ENCODE data around the gene ARID5A. TPM values are rescaled to one million over a fixed set of nuclear protein-coding genes. Genes with fewer than 3 reads are reported as not detected.

The ARID5A gene
- total and polyA plus RNA-seq, 9 of the 15 experiments (the other 6 are each of a cell fraction or from before 2014, with no cell fraction given) = 0.14 to 12.5 (median 3.0) TPM

DNA sequence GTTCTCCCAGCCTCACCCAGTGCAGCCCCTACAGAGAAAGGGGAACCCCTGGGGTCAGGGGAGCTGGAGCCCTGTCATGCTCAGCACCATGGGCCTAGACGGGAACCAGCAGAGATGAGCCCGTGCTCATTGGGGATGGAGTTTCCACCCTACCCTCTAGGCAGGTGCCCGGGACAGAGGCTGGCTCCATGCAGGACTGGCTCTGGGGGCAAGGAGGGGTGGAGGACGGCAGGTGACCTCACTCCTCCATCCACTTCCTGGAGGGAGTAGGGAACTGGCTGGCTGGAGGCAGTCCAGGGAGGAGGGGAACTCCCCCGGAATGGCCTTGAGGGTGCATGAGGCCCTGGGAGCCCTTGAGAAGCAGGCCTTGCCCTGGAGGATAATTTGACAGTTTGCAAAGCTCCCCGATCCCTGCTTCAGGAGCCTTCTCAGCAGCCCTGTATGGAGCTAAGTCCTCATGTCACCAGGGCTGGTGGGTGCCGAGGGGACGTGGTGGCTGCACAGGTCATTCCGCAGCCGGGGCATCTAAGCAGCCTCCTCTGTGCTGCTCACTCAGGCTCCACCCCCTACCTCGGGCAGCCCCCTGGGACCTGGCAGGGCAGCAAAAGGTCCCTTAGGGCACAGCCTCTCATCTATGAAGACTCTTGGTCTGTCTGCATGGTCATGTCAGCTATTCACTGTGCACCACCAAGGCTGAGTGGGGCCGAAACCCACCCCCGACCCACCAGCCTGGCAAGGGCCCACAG, 33.5 kb upstream of the ARID5A start (continued):
- no peak for TF ChIP-seq ZFP91 (CRISPR knock-in tag; IDR thresholded peaks at IDR 0.05)
- TF ChIP-seq HMGXB4 (CRISPR knock-in tag; IDR thresholded peaks at IDR 0.05) = no peak
- TF ChIP-seq ZNF146 (CRISPR knock-in tag; IDR thresholded peaks at IDR 0.05; ENCODE audit: unreplicated experiment) = no peak
- TF ChIP-seq MED1 (CRISPR knock-in tag; IDR thresholded peaks at IDR 0.05; ENCODE audit: borderline replicate concordance) = no peak

DNA sequence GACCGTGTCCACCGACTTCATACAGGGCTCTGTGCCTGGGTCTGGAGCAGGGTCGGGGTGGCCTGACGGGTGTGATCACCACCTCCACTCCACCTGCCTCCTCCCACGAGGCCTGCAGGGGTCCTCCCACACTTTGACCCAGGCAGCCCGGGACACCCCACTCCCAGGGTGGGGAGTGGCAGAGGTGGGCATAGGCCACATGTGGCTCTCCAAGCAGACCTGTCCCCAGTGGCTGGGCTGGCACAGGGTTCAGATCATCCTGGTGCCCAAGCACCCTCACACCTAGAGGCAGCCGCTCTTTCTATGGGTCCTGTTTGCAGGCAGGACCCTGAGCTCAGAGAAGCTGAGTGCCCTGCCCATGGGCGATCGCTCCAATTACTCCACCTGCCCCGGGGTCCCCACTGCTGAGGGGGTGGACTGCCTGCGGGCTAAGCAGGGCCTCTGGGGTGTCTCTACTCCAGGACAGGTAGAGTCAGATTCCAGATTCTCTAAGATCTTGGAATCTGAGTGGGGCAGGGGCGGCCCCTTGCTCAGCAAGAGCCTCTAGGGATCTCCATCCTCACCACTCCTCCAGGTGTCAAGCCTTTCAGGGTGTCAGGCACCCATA, 32.8 kb upstream of the ARID5A start:
- POLR2A ChIA-PET = no interaction called here
- Histone ChIP-seq H3K4me2 (ENCODE audit: insufficient read depth, low read length) (no peak overlapping the region), H4K20me1 (replicated peaks; ENCODE audit: control insufficient read depth, insufficient read depth, low read length) (peaks cover 5% of the 10 kb centered on the region; the same call in 1 of the 2 replicates), H3K9me3 (replicated peaks; ENCODE audit: control insufficient read depth, insufficient read depth, low read depth, low read length) (no peaks in the 10 kb centered on the region), H3K9me1 (ENCODE audit: control insufficient read depth, insufficient read depth, low read length) (no peaks in the 10 kb centered on the region), H3K4me3 (no peak overlapping the region), H3K9ac (ENCODE audit: insufficient read depth in 1 of 2, low read depth in 2 of 2, low read length in 2 of 2) (no peak overlapping the region), H3K27me3 (ENCODE audit: control insufficient read depth in 2 of 2, insufficient read depth in 2 of 2, low read length in 2 of 2) (peaks cover 15 to 81% of the 10 kb centered on the region in 2 experiments; a peak in 4 of 5 replicates), H2AFZ (ENCODE audit: low read depth, low read length) (no peak overlapping the region), H3K4me1 (replicated peaks in 1 of 2; ENCODE audit: control insufficient read depth in 2 of 2, insufficient read depth in 2 of 2, low read length in 2 of 2) (peaks cover 3 to 26% of the 10 kb centered on the region in 2 experiments; a peak in 3 of 5 replicates), H3K79me2 (ENCODE audit: control insufficient read depth, insufficient read depth, low read length) (no peaks in the 10 kb centered on the region), H3K36me3 (ENCODE audit: control insufficient read depth, insufficient read depth, low read length) (no peaks in the 10 kb centered on the region), H3K27ac (ENCODE audit: extremely low read depth, low read depth, low read length) (no peak overlapping the region)
- intact Hi-C loops (cut with micrococcal nuclease) (loop anchor here (10.0 kb wide), 2 partner anchors 199 to 239 kb away; partner anchors contain the start of genes CIAO1, SNRNP200 and TMEM127), in situ Hi-C loops (cut with MboI) (loop anchor here (5.0 to 25.0 kb wide), 3 partner anchors 371 to 716 kb away; no protein-coding TSS in a partner anchor)
- CTCF ChIA-PET (ENCODE audit: low intra/inter-chr PET ratio) = no interaction called here
- FAIRE-seq = no peak
- 4% methylated on average over 11 of the region's 12 CpGs for WGBS (ENCODE audit: insufficient coverage, low coverage, missing lambda C conversion rate)
- no peak for ATAC-seq
- BruUV-seq (replicated peaks) = no TSS peak
- DNase-seq (ENCODE audit: extremely low read depth in 1 of 4, low spot score in 3 of 4) = no peak
- TF ChIP-seq TCFL5 (CRISPR knock-in tag; conservative IDR thresholded peaks at IDR 0.05) (no peak), SMARCC2 (IDR thresholded peaks at IDR 0.05; ENCODE audit: low read depth) (no peak), DACH1 (IDR thresholded peaks at IDR 0.05; ENCODE audit: partially characterized antibody) (no peak), ZBTB7A (IDR thresholded peaks at IDR 0.05; ENCODE audit: borderline replicate concordance, control insufficient read depth, low read depth, low read length) (no peak), GTF2E2 (tag; IDR thresholded peaks at IDR 0.05) (no peak), SP2 (IDR thresholded peaks at IDR 0.05; ENCODE audit: extremely low read depth, low read depth, low read length, poor library complexity, severe bottlenecking) (no peak), ETV1 (tag; conservative IDR thresholded peaks at IDR 0.05; ENCODE audit: low read depth) (no peak), ZZZ3 (IDR thresholded peaks at IDR 0.05) (no peak), LCOR (CRISPR knock-in tag; IDR thresholded peaks at IDR 0.05) (no peak), SUPT5H (IDR thresholded peaks at IDR 0.05) (no peak), ARNT (IDR thresholded peaks at IDR 0.05) (no peak)
- TF ChIP-seq, protein P1, sequence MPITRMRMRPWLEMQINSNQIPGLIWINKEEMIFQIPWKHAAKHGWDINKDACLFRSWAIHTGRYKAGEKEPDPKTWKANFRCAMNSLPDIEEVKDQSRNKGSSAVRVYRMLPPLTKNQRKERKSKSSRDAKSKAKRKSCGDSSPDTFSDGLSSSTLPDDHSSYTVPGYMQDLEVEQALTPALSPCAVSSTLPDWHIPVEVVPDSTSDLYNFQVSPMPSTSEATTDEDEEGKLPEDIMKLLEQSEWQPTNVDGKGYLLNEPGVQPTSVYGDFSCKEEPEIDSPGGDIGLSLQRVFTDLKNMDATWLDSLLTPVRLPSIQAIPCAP (CRISPR knock-in tag; IDR thresholded peaks at IDR 0.05; ENCODE audit: borderline replicate concordance) = no peak
